CD14-positive monocyte (primary cell): ENCODE results near the gene RCN2. TPM values are rescaled to one million over a fixed set of nuclear protein-coding genes. Genes with fewer than 3 reads are reported as not detected.
"Not testable (repeated sequence)": the region's sequence is repeated elsewhere in the genome, so short reads cannot be mapped to it uniquely, and the experiment has no call there.

Source experiments
- DNase-seq, 3 donors: peaks; one replicate each; pipeline ENCODE4 v3.0.0-alpha.2; 2011 to 2022
- H2AFZ ChIP-seq: 2 replicates; pipeline ENCODE4 v1.6.0; 2012; ENCODE audit warnings: mild to moderate bottlenecking, low read depth, low read length, inconsistent platforms; ENCODE audit not compliant: insufficient read depth, poor library complexity, severe bottlenecking
- H3K27ac ChIP-seq, 2 donors: 1 replicate in 1 of 2; 2 replicates in 1 of 2; pipeline ENCODE4 v1.5.1; 2012 to 2013; ENCODE audit warnings: low read length in 2 of 2, control low read depth in 1 of 2, inconsistent platforms in 1 of 2, low read depth in 1 of 2, mild to moderate bottlenecking in 1 of 2
- H3K27me3 ChIP-seq, 2 donors: one replicate each; pipeline versions ENCODE4 v1.6.0 to v1.6.1; 2011 to 2013; ENCODE audit warnings: low read length in 2 of 2; ENCODE audit not compliant: control insufficient read depth in 2 of 2, insufficient read depth in 2 of 2
- H3K36me3 ChIP-seq, 2 donors: replicated peaks in 1 of 2; 1 replicate in 1 of 2; 2 replicates in 1 of 2; pipeline versions ENCODE4 v1.5.1 to v1.6.1; 2012 to 2013; ENCODE audit warnings: low read length in 2 of 2, control low read depth in 1 of 2, inconsistent platforms in 1 of 2, mild to moderate bottlenecking in 1 of 2; ENCODE audit not compliant: insufficient read depth in 2 of 2, control insufficient read depth in 1 of 2
- H3K4me1 ChIP-seq, 2 donors: 1 replicate in 1 of 2; 2 replicates in 1 of 2; pipeline versions ENCODE4 v1.5.1 to v1.6.1; 2012 to 2013; ENCODE audit warnings: low read length in 2 of 2, control low read depth in 1 of 2, inconsistent platforms in 1 of 2, mild to moderate bottlenecking in 1 of 2, moderate library complexity in 1 of 2; ENCODE audit not compliant: insufficient read depth in 2 of 2, control insufficient read depth in 1 of 2
- H3K4me2 ChIP-seq: replicated peaks from 2 replicates; pipeline ENCODE3; 2012; ENCODE audit warnings: low read length, moderate library complexity, mild to moderate bottlenecking; ENCODE audit not compliant: poor library complexity, severe bottlenecking; ENCODE audit errors: extremely low read depth
- H3K4me3 ChIP-seq, 3 experiments: fragments of 200-600 bp in 1 of 3; sonication (generic) in 1 of 3; replicated peaks in 1 of 3; 1 replicate in 2 of 3; 2 replicates in 1 of 3; pipeline ENCODE4 v1.5.1; 2011 to 2013; ENCODE audit warnings: low read length in 3 of 3, mild to moderate bottlenecking in 3 of 3, control low read depth in 2 of 3, low read depth in 2 of 3, inconsistent platforms in 1 of 3, moderate library complexity in 1 of 3
- H3K79me2 ChIP-seq: 2 replicates; pipeline ENCODE4 v1.6.0; 2012; ENCODE audit warnings: mild to moderate bottlenecking, control low read depth, inconsistent platforms, low read length, moderate library complexity; ENCODE audit not compliant: insufficient read depth
- H3K9ac ChIP-seq: 2 replicates; pipeline ENCODE4 v1.6.0; 2017; ENCODE audit warnings: low read length, mild to moderate bottlenecking; ENCODE audit not compliant: insufficient read depth, poor library complexity, severe bottlenecking
- H3K9me3 ChIP-seq, 2 donors: replicated peaks in 1 of 2; 1 replicate in 1 of 2; 2 replicates in 1 of 2; pipeline versions ENCODE4 v1.5.1 to v1.6.1; 2012 to 2013; ENCODE audit warnings: low read length in 2 of 2, control low read depth in 1 of 2; ENCODE audit not compliant: control insufficient read depth in 1 of 2, insufficient read depth in 1 of 2
- H4K20me1 ChIP-seq: 2 replicates; pipeline ENCODE4 v1.6.0; 2012; ENCODE audit warnings: mild to moderate bottlenecking, low read length, control low read depth, moderate library complexity; ENCODE audit not compliant: insufficient read depth
- H3K27ac Mint-ChIP-seq, 7 donors: one replicate each; pipeline ENCODE4 v1.8.0; 2020; ENCODE audit warnings: mild to moderate bottlenecking in 7 of 7, mixed read lengths in 7 of 7, moderate library complexity in 6 of 7, inconsistent platforms in 2 of 7
- H3K27me3 Mint-ChIP-seq, 3 donors: one replicate each; pipeline ENCODE4 v1.8.0; 2021 to 2022; ENCODE audit warnings: low read depth in 3 of 3, mild to moderate bottlenecking in 3 of 3, mixed read lengths in 3 of 3, moderate library complexity in 3 of 3, inconsistent platforms in 1 of 3
- H3K36me3 Mint-ChIP-seq, 2 donors: one replicate each; pipeline ENCODE4 v1.8.0; 2020; ENCODE audit warnings: mixed read lengths in 2 of 2, inconsistent platforms in 1 of 2, mild to moderate bottlenecking in 1 of 2
- H3K4me1 Mint-ChIP-seq: one replicate; pipeline ENCODE4 v1.8.0; 2020; ENCODE audit warnings: mild to moderate bottlenecking, mixed read lengths
- H3K4me3 Mint-ChIP-seq, 2 donors: one replicate each; pipeline ENCODE4 v1.8.0; 2020; ENCODE audit warnings: mild to moderate bottlenecking in 2 of 2, mixed read lengths in 2 of 2, moderate library complexity in 1 of 2
- H3K9me3 Mint-ChIP-seq, 7 donors: one replicate each; pipeline ENCODE4 v1.8.0; 2020 to 2022; ENCODE audit warnings: mixed read lengths in 7 of 7, mild to moderate bottlenecking in 6 of 7, moderate library complexity in 6 of 7, inconsistent platforms in 2 of 7
- WGBS: methylation state at CpG from one replicate; pipeline ENCODE4 v1.1.5; 2013; ENCODE audit warnings: missing lambda C conversion rate; ENCODE audit not compliant: insufficient coverage; 5-methylcytosine and 5-hydroxymethylcytosine counted together
- intact Hi-C, 2 donors: fragments of 100-400 bp; cut with micrococcal nuclease; formaldehyde crosslinking; loops; one replicate each; pipeline versions ENCODE4 v1.15.0 to v1.15.1; 2023
- polyA plus RNA-seq, 3 donors: library from polyadenylated mRNA; depleted of rRNA in 1 of 3; unstranded in 2 of 3; stranded (reverse) in 1 of 3; fragments of 300-500 nt in 2 of 3; fragments of >200 nt in 1 of 3; fragmentation: Illumina TruSeq in 2 of 3; gene quantifications; 1 replicate in 2 of 3; 2 replicates in 1 of 3; pipeline ENCODE4 v1.2.3, GENCODE V29; 2012 to 2021

Gene RCN2
- polyA plus RNA-seq, 3 donors: 7.1 to 16.4 (median 13.2) TPM

- not testable (repeated sequence) for H3K4me1 ChIP-seq, H3K4me1 Mint-ChIP-seq
- peaks cover 20 to 30% of the 10 kb centered on the region in 2 donors for H3K36me3 Mint-ChIP-seq
Observed at GRCh38 chr15:76887280-76888141, 44.0 kb upstream of the RCN2 start.

GRCh38 chr15:76892836-76893235, 38.7 kb upstream of the RCN2 start:
- H3K4me3 ChIP-seq, H3K27me3 ChIP-seq, H3K4me1 ChIP-seq, H4K20me1 ChIP-seq, intact Hi-C loops, H3K27ac Mint-ChIP-seq, H3K27me3 Mint-ChIP-seq, H2AFZ ChIP-seq, H3K9ac ChIP-seq, H3K9me3 ChIP-seq, DNase-seq, H3K4me3 Mint-ChIP-seq, H3K36me3 ChIP-seq, H3K27ac ChIP-seq, H3K4me2 ChIP-seq: not testable (repeated sequence)
- Mint-ChIP-seq H3K9me3 (peaks cover 3 to 15% (median 8%) of the 10 kb centered on the region in 7 donors), H3K4me1 (peaks cover 13% of the 10 kb centered on the region), H3K36me3 (peaks cover 11 to 29% of the 10 kb centered on the region in 2 donors)
- H3K79me2 ChIP-seq: peaks cover 18% of the 10 kb centered on the region
- no CpG with 5 or more reads among the region's 5 CpGs for WGBS

More at GRCh38 chr15:76887280-76888141, 44.0 kb upstream of the RCN2 start:
- H3K9me3 Mint-ChIP-seq: peaks cover 2 to 10% (median 6%) of the 10 kb centered on the region in 7 donors
- Histone ChIP-seq H3K79me2 (peaks cover 11% of the 10 kb centered on the region), H3K36me3 (peaks cover 0 to 13% of the 10 kb centered on the region in 2 donors)
- H3K4me2 ChIP-seq, H3K4me3 ChIP-seq, H4K20me1 ChIP-seq, DNase-seq, H3K9ac ChIP-seq, H3K27me3 ChIP-seq, H3K27ac ChIP-seq, H2AFZ ChIP-seq, H3K27me3 Mint-ChIP-seq, H3K9me3 ChIP-seq, intact Hi-C loops, H3K4me3 Mint-ChIP-seq, H3K27ac Mint-ChIP-seq: not testable (repeated sequence)
- over 99% methylated on average over 13 of the region's 14 CpGs for WGBS
